Measurements from ENCODE around the gene RALBP1. TPM values are rescaled to one million over a fixed set of nuclear protein-coding genes. Genes with fewer than 3 reads are reported as not detected.

The RALBP1 gene
- total RNA-seq, 2 experiments from 2014 or later, result 56.4 to 56.7 TPM

DNA sequence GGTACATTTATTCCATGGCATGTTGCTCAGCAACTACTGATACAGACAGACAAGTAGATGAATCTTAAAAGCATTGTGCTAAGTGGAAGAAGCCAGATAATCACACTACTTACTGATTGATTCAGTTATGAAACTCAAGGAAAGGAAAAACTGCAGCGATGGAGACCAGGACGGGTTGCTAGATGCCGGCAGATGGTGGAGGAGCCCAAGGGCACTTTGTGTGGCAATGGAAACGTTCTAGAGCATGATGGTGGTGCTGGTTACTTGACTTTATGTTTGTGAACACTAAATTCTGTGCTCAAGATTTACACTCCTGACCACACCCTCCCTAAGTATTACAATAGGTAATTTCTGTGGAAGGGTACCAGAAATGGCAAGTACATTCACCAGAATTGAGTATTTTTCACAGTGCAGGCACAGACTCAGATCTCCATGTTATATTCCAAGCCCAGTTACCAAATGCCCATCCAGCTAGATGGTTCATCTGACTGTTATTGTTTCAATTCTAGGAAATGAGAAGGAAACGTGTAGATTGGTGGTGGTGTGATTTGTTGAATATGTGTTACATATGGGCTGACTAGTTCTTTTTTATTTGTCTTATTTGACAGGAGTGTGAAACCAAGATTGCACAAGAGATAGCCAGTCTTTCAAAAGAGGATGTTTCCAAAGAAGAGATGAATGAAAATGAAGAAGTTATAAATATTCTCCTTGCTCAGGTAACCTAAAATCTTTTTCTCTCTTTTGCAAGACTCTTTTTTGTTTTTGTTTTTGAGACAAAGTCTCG is 55.1 kb downstream of the RALBP1 start:
- Mint-ChIP-seq H3K4me1 (peaks cover 9% of the 10 kb centered on the region), H3K4me3 (no peak overlapping the region), H3K36me3 (ENCODE audit: low read depth) (peaks cover 72% of the 10 kb centered on the region), H3K27me3 (no peaks in the 10 kb centered on the region), H3K9me3 (peaks cover 8% of the 10 kb centered on the region), H3K27ac (no peak overlapping the region)
- DNase-seq, result no peak
- CTCF ChIA-PET, result no interaction called here
- POLR2A ChIA-PET, result no interaction called here

DNA sequence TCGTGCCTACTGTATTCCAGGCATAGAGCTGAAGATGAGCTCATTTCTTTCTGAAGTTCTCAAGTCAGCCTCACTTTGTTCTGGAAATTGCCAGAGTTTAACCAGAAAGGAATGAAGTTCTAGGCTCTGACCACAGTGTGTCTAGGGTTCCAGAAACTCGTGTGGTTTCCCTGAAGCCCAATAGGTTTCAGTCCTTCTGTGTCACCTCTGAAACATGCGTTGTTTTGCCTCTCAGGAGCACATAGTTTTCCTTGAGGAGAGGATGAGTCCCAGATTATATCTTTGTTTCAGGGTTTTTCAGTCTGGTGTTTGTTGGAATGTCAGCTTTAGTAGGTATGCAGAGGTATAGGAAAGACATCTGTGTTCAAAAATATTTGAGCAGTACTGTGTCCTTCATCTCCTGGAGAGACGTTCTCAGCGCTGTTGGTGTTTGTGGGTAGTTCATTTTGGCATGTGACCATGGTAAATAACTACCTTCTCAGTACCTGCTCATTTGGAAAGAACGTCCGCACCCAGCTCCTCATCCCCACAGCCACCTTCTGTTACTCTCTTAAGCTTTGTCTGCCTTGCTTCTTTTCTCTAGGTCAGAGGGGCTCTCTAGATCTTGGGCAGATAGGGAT is 56.6 kb downstream of the RALBP1 start:
- no peaks in the 10 kb centered on the region for H3K27me3 Mint-ChIP-seq
- peaks cover 72% of the 10 kb centered on the region for H3K36me3 Mint-ChIP-seq (ENCODE audit: low read depth)
- peaks cover 8% of the 10 kb centered on the region for H3K9me3 Mint-ChIP-seq
- H3K4me1 Mint-ChIP-seq, result peaks cover 9% of the 10 kb centered on the region
- ChIA-PET CTCF (no interaction called here), POLR2A (no interaction called here)
- H3K27ac Mint-ChIP-seq, result no peak overlapping the region
- DNase-seq, result no peak
- H3K4me3 Mint-ChIP-seq, result no peak overlapping the region

DNA sequence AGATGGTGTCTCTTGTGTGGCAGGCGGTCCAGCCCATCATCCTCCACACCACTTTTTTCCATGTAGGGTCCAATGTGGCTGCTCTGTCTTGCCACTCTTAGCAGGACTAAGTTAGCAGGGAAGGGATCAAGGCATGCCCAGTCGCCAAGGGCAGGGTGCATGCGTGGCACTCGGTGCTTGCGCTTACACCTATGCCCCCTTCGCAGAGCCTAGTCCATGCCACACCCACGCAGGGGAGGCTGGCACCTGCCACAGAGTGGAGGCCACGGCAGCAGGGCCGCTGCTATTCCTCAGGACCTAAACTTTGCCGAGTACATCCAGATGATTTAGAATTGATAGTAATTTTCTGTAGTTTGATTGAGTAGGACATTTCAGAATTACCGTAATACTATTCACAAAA is 59.5 kb downstream of the RALBP1 start:
- ChIA-PET CTCF (no interaction called here), POLR2A (no interaction called here)
- Mint-ChIP-seq H3K4me1 (peaks cover 9% of the 10 kb centered on the region), H3K4me3 (no peak overlapping the region), H3K9me3 (no peaks in the 10 kb centered on the region), H3K27ac (no peak overlapping the region), H3K27me3 (no peaks in the 10 kb centered on the region), H3K36me3 (ENCODE audit: low read depth) (peaks cover 48% of the 10 kb centered on the region)
- DNase-seq, result no peak

DNA sequence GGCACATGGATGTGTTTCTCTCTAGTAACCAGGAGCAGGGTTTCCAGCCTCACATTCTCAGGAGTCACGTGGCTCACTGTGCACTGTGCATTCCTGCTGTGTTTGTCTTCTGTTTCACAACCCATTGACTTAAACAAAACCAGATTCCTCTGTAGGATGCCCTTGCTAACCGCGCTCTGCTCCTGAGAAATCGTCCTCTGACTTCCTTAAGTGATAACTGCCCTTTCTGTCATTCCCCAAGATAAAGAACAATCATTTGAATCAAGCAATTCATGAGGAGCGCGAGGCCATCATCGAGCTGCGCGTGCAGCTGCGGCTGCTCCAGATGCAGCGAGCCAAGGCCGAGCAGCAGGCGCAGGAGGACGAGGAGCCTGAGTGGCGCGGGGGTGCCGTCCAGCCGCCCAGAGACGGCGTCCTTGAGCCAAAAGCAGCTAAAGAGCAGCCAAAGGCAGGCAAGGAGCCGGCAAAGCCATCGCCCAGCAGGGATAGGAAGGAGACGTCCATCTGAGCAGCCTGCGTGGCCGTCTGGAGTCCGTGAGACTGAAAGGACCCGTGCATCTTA is 60.2 kb downstream of the RALBP1 start:
- Mint-ChIP-seq H3K36me3 (ENCODE audit: low read depth) (peaks cover 46% of the 10 kb centered on the region), H3K27ac (no peak overlapping the region)
- CTCF ChIA-PET, result no interaction called here

DNA sequence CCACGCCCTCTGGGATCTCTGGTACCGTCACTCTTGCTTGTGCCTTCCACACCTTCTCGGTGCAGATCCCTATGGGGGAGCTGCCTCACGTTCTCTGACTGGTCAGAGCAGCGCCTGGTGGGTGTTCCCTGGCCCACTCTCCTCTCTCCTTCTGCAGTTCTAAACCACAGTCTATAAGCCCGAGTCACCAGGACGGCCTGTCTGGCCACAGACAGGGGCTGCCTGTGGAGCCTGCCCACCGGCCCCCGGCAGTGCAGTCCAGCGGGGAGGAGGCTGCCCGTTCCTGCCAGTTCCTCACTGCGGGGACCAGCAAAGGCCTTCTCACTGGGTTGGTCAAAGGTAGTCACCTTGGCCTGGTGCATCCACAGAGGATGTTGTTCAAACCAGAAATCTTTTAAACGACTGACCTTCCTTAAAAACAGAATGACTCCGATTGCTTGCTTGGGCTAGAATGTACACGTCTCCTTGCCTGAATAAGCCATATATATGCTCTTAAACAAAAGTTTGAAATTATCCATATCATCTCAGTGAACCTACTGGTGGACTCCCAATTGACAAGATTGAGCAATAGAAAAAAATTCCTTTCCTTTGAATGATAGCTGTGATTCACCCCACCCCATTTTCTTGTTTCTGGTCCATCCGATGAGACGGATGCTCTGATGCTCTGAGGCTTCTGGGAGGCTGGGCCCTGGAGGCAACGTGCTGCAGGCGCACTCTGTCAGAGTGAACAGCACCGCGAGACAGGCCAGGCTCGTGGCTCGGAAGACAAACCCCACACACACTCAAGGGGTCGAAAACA is 61.2 kb downstream of the RALBP1 start:
- DNase-seq, result no peak
- Mint-ChIP-seq H3K27ac (no peak overlapping the region), H3K27me3 (no peaks in the 10 kb centered on the region), H3K4me1 (no peaks in the 10 kb centered on the region), H3K36me3 (ENCODE audit: low read depth) (peaks cover 37% of the 10 kb centered on the region), H3K9me3 (no peaks in the 10 kb centered on the region), H3K4me3 (no peak overlapping the region)
- CTCF ChIA-PET, result no interaction called here
- POLR2A ChIA-PET, result no interaction called here

More for the DNA sequence above, 60.2 kb downstream of the RALBP1 start:
- DNase-seq, result no peak
- Mint-ChIP-seq H3K9me3 (no peaks in the 10 kb centered on the region), H3K4me3 (no peak overlapping the region), H3K4me1 (peaks cover 4% of the 10 kb centered on the region), H3K27me3 (no peaks in the 10 kb centered on the region)
- POLR2A ChIA-PET, result no interaction called here

DNA sequence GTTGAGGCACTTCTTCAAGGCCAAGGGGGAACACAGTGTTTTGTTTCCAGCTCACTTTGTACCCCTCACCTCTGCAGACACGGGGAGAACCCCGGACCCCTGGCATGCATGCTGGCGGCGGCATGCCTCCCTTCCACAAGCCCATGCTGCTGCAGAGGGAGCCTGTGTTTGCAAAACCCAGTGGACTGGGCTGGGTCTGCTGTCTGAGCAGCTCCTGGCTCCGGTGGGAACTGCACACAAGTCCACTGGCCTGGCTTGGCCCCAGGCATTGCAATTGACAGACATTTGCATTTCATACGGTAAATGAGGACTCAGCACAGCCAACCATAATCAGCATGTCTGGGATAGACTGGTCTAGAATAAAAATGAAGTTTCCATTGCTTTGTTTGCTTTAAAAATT is 62.4 kb downstream of the RALBP1 start:
- Mint-ChIP-seq H3K9me3 (no peaks in the 10 kb centered on the region), H3K36me3 (ENCODE audit: low read depth) (peaks cover 34% of the 10 kb centered on the region), H3K27me3 (no peaks in the 10 kb centered on the region), H3K4me1 (no peaks in the 10 kb centered on the region), H3K27ac (no peak overlapping the region), H3K4me3 (no peak overlapping the region)
- no peak for DNase-seq
- ChIA-PET CTCF (no interaction called here), POLR2A (no interaction called here)

DNA sequence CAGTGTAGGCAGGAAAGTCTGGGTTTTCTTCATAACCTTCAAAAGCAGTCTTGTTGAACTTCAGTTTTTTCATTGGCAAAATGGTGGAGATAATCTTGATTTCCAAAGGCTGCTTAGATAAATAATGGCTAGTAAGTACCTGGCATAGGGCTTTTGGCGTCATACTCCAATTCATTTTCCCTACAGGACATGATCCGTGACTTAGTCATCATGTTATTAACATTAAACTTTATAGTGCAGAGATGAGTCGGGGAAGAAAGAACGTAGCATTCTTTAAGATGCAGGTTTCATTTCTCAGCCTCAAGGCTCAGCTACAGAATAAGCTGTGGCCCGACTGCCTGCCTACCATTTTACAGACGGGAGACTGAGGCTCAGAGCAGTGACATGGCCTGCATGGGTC is 64.0 kb downstream of the RALBP1 start:
- Mint-ChIP-seq H3K27ac (no peak overlapping the region), H3K36me3 (ENCODE audit: low read depth) (peaks cover 26% of the 10 kb centered on the region), H3K4me1 (no peaks in the 10 kb centered on the region), H3K4me3 (no peak overlapping the region), H3K9me3 (no peaks in the 10 kb centered on the region), H3K27me3 (no peaks in the 10 kb centered on the region)
- ChIA-PET POLR2A (no interaction called here), CTCF (interaction anchor here (1.3 kb wide), 1 partner anchor 10 kb away, joined by 3 read pairs; no protein-coding TSS in a partner anchor)
- no peak for DNase-seq

DNA sequence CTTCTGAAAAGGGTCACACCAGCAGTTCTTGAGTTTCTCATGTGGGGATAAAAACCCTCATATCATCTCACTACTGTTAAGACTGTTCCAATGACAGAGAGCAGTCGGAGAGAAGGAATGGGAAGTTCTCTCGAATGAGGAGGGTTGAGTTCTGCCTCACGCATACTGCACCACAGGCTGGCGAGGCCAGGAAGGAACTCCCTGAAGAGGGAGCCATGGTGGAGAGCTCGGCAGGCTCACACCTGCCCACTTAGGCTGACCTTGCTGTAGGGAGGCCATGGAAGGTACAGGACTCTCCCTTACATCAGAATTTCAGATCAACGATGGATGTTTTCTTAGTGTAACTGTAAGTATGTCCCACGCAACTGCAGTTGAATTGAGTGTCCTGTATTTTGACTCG is 64.6 kb downstream of the RALBP1 start:
- no peaks in the 10 kb centered on the region for H3K4me1 Mint-ChIP-seq
- H3K9me3 Mint-ChIP-seq, result no peaks in the 10 kb centered on the region
- ChIA-PET POLR2A (no interaction called here), CTCF (interaction anchor here (1.3 kb wide), 1 partner anchor 10 kb away, joined by 3 read pairs; no protein-coding TSS in a partner anchor)
- DNase-seq, result no peak
- H3K36me3 Mint-ChIP-seq (ENCODE audit: low read depth), result peaks cover 21% of the 10 kb centered on the region
- H3K27ac Mint-ChIP-seq, result no peak overlapping the region
- no peak overlapping the region for H3K4me3 Mint-ChIP-seq
- no peaks in the 10 kb centered on the region for H3K27me3 Mint-ChIP-seq

DNA sequence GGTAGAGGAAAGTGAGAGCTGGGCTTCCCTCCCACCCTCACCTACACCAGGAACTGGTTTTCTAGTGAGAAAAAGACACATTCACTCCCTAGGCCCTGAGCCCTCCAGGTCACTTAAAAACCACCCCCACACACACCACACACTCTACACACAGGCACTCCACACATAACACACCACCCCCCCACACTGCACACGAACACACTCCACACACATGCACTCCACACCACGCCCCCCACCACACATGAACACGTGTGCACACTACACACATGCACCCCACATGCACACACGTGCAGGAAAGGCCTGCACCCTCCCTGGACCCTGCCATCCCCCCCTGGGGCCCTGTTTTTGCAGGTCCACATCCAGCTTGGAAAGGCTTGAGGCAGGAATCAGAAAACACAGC is 67.6 kb downstream of the RALBP1 start:
- no peak overlapping the region for H3K27ac Mint-ChIP-seq
- ChIA-PET POLR2A (no interaction called here), CTCF (no interaction called here)
- H3K4me1 Mint-ChIP-seq, result no peaks in the 10 kb centered on the region
- H3K27me3 Mint-ChIP-seq, result no peaks in the 10 kb centered on the region
- no peak for DNase-seq
- no peak overlapping the region for H3K4me3 Mint-ChIP-seq
- H3K36me3 Mint-ChIP-seq (ENCODE audit: low read depth), result peaks cover 22% of the 10 kb centered on the region
- no peaks in the 10 kb centered on the region for H3K9me3 Mint-ChIP-seq

DNA sequence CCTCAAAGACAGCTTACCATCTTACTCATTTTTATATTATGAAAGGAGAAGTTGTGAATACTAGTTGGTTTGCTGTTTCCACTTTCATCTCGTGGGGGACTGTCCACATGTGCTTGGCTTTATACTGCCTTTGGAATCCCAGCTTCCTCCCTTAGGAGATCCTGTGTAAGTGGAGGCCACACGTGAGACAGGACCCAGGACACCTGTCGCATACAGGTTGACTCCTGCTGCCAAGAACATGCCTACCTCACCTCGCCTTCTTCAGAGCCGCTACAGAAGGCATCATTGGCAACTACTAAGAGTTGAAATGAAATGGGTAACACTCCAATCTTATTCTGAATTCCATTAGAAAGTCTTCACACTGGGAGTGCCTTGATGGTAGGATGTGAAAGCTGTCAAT is 69.7 kb downstream of the RALBP1 start:
- ChIA-PET POLR2A (no interaction called here), CTCF (interaction anchor here (1.2 kb wide), 1 partner anchor 29 kb away, joined by 4 read pairs; no protein-coding TSS in a partner anchor)
- Mint-ChIP-seq H3K36me3 (ENCODE audit: low read depth) (peaks cover 38% of the 10 kb centered on the region), H3K27me3 (no peaks in the 10 kb centered on the region), H3K4me3 (no peak overlapping the region), H3K27ac (no peak overlapping the region), H3K4me1 (no peaks in the 10 kb centered on the region), H3K9me3 (no peaks in the 10 kb centered on the region)
- no peak for DNase-seq

DNA sequence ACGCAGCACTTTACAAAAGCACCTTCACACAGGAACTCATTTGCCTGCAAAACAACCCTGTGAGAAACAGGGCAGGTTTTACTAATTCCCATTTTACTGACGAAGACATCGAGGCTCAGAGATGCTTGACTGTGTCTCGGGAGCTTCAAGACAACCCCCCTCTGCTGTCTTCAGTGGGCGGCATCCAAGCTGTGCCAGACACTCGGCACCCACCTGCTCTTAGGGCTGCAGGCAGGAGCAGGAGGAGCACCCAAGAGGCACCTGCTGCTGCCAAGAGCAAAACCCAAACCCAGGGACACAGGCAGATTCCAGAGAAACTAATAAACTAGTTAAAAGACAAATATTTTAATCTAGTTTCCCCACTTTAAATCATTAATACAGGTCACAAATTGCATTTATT is 71.2 kb downstream of the RALBP1 start:
- H3K36me3 Mint-ChIP-seq (ENCODE audit: low read depth), result peaks cover 38% of the 10 kb centered on the region
- H3K4me3 Mint-ChIP-seq, result no peak overlapping the region
- no peak overlapping the region for H3K27ac Mint-ChIP-seq
- ChIA-PET POLR2A (no interaction called here), CTCF (no interaction called here)
- no peaks in the 10 kb centered on the region for H3K9me3 Mint-ChIP-seq
- no peaks in the 10 kb centered on the region for H3K4me1 Mint-ChIP-seq
- H3K27me3 Mint-ChIP-seq, result no peaks in the 10 kb centered on the region
- DNase-seq, result no peak

DNA sequence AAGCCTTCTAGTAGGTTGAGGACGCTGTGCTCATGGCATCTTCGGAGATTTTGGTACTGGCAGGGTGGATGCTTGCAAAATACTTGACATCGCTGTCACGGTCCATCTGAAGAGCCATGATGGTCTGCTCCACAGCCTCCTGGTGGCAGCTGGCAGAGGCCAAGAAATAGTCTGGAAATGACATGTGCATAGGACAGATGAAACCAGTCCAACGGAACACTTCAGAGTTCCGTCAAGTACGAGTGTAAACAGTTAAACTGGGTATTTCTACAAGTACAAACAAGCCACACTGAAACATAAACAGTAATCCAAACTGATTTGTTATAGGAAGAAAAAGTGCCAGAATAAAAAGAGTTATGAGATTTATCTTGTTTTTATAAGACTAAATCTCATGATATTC is 72.5 kb downstream of the RALBP1 start:
- Mint-ChIP-seq H3K27me3 (no peaks in the 10 kb centered on the region), H3K4me3 (no peak overlapping the region), H3K4me1 (no peaks in the 10 kb centered on the region), H3K9me3 (no peaks in the 10 kb centered on the region), H3K36me3 (ENCODE audit: low read depth) (peaks cover 45% of the 10 kb centered on the region), H3K27ac (no peak overlapping the region)
- no peak for DNase-seq
- ChIA-PET CTCF (no interaction called here), POLR2A (no interaction called here)

DNA sequence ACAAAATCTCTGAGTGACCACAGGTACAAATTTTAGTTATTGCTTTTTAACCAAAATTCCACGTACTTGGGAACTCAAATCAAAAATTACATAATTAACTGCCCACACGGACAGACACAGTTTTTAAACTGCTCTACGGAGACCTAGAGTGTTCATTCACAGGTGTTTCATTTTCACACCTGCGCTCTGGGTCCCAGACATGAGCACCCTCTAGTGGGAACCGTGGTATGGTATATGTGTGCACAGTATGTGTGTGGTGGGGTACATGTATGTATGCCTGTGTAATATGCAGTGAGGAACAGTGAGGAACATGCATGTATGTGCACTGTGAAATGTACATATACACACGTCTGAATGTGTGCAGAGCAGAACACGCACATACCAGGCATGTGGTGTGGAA is 74.1 kb downstream of the RALBP1 start:
- H3K27me3 Mint-ChIP-seq, result no peaks in the 10 kb centered on the region
- H3K36me3 Mint-ChIP-seq (ENCODE audit: low read depth), result peaks cover 56% of the 10 kb centered on the region
- no peaks in the 10 kb centered on the region for H3K4me1 Mint-ChIP-seq
- no peak overlapping the region for H3K4me3 Mint-ChIP-seq
- H3K9me3 Mint-ChIP-seq, result no peaks in the 10 kb centered on the region
- no peak for DNase-seq
- ChIA-PET CTCF (no interaction called here), POLR2A (no interaction called here)
- H3K27ac Mint-ChIP-seq, result no peak overlapping the region
